Erythroblast (primary cell): Measurements from ENCODE around the gene PTPRT.

Experiments used
- DNase-seq, 2 experiments: peaks; one replicate each; lab custom pipeline; 2025; lab: John Stamatoyannopoulos, UW
- GATA1 ChIP-seq: IDR thresholded peaks from 2 replicates; pipeline ENCODE4 v1.6.1; 2011; ENCODE audit warnings: low read depth, mild to moderate bottlenecking, control low read depth, low read length, moderate library complexity
- POLR2A ChIP-seq: IDR thresholded peaks from 2 replicates; pipeline ENCODE4 v1.6.1; 2011; ENCODE audit warnings: mild to moderate bottlenecking, low read length

The PTPRT gene

DNA sequence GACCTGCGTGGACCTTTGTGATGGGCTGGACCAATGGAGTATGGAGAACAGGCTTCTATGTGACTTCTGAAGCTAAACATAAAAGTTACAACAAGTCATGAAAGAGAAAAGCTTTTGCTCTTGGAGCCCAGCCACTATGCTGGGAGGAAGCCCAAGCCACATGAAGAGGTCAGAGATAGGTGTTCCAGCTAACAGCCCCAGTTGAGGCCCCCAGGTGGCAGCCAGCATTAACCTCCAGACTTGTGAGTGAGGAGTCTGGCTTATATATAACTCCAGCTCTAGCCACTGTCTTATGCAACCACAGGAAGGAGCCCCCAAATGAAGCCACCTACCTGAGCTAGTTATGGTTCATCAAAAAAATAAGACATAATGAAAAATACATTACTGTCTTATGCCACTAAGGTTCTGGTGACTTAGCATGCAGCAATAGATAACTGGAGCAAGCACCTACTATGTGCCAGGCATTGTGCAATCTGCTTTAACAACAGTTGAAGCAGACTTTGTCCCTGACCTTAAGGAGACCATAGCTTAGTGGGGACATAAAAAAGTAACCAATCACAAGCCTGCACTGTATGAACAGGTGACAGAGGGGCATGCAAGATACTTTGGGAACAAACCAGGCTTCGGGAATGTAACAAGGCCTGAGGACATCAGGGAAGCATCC lies 599.6 kb downstream of the PTPRT start:
- DNase-seq = no peak
- TF ChIP-seq POLR2A = no peak
- no peak for TF ChIP-seq GATA1

DNA sequence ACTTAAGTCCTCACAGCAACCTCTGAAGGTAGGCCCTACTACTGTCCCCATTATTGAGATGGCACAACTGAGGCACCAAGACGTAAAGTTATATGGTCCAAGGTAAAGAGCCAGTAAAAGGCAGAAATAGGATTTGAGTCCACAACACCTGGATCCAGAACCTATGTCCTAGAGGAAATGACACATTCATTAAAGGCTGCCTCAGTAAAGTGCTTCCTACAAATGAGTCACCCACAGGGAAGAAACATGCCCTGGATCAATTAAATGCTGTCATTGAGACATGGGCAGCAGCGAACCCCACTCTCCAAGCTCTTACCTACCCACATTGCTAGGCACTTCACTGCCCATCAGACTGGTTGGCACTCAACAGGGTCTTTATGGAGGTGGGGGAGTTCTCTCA lies 600.9 kb downstream of the PTPRT start:
- no peak for DNase-seq
- no peak for TF ChIP-seq POLR2A
- TF ChIP-seq GATA1 = no peak

DNA sequence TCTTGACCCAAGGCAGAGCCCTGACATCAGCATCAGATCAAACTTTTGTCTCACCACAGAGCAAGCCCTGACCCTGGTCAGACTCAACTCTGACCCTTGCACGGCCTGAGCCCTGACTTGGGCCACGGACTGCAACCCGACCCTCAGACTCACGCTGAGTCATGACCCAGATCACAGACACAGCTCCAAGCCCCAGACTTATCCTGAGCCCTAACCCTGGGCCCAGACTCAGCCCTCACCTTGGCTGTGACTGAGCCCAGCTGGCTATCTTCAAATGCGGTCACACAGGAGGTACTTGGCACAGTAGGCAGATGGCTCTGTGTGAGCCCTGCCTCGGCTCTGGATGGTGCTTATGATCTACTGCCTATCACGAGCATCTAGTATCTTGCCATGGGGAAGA lies 602.3 kb downstream of the PTPRT start:
- TF ChIP-seq POLR2A (no peak), GATA1 (no peak)
- no peak for DNase-seq

DNA sequence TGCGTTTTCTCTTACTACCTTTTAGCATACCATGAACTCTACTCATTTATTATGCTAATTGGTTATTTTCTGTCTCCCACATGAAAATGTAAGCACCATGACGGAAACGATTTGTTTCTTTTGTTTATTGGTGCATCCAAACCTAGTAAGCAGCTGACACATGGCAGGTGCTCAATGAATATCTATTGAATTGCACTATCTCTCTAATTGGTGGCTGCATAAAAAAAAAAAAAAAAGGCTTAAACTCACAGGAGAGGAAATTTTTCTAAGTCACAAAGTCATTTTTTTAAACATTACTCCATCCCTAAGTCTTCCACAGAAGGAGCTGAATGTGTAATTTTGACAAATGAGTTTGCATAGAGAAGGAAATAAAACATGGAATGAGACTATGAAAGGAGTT lies 608.4 kb downstream of the PTPRT start:
- no peak for DNase-seq
- TF ChIP-seq POLR2A (no peak), GATA1 (no peak)

DNA sequence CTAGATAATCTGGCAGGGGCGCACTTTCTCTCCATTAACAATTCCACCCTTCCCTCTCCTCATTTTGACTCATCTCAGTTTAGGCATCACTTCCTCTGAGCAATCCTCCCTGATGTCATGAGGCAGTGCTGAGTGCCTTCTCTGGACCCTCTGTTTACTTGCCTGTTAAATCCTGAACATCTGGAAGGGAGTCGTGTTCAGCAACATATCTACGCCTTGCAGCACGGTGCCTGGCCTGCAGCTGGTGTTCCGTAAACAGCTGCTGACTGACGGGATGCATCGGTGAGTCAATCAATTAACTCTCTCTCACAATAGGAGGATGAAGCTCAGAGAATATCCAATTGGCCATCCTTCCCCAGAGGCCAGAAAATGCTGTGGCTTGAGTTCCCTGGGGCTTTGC lies 613.5 kb downstream of the PTPRT start:
- TF ChIP-seq POLR2A (no peak), GATA1 (no peak)
- no peak for DNase-seq

DNA sequence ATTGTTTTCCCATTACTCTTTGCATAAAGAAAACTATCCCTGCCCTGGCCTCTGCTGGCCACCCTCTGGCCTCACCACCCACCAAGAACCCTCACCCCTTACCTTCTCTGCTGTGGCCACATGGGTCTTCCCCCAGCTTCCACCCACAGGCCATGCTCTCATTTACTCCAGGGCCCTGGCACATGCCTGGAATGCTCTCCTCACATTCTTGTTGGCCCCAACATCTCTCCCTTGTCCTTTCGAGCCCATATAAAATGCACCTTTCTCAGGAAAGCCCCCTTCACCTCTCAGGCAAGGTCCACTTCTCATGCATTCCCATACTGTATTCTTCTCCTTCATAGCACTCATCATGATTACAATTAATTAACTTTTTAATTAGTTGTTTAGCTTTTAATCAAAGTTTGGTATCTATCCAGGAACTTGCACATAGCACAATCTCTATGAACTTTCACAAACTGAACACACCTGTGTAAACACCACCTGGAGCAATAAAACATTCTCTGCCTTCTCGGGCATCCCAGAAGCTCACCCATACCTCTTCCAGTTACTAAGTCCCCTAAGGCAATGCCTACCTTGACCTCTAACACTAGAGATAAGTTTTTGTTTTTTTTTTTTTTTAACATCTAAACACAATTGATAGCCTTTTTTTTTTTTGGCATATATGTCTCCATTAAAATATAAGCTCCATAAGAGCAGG lies 617.2 kb downstream of the PTPRT start:
- no peak for DNase-seq
- TF ChIP-seq POLR2A (no peak), GATA1 (no peak)

DNA sequence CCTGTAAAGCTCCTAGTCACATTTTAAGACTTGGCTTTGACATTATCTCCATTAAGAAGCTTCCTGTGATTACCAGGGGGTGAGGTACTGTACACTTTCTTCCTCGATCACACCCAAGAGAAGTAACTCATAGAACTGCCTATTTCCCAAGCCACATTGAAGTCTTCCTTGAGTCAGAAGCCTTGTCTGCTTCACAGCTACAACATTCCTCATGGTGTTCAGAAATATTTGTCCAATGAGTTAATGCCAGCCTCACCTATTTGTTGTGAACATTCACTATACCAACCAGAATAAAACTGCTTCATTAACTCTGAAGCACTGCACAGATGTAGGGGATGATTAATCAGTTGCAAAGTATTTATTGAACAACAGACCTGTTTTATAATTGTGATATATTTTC lies 622.3 kb downstream of the PTPRT start:
- TF ChIP-seq GATA1 (no peak), POLR2A (no peak)

DNA sequence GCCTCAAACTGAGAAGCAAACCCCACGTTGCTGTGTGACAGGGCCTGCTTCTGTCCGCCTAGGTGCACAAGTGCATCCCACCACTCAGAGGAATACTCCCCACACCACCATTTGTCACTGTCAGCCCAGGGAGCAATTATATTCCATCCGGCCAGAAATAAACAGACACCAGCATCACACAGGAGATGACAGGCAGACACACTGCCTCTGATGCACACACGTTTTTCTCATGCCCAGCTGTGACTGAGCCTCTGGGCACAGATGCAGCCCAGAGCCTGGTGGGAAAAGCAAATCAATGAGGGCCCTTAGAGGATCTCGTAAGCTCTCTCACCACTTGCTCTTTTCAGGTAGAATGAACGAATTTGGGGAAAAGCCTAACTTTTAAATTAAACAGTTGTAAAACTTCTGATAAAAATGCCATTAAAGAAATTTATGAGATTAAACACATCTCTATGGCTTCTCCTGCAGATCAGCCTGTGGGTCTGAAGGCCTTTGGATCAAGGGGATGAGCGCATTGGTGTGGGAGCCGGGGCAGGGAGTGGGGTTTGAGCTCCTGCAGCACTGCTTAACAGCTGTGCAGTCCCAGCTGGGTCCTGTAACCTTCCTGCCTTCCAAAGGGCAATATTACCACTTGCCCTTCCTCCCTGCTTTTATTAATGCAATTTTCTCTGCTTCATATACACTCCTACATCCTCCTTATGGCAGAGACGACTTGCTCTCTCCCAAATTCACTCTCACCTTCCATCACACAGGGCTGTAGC lies 624.3 kb downstream of the PTPRT start:
- no peak for TF ChIP-seq GATA1
- no peak for TF ChIP-seq POLR2A
- no peak for DNase-seq

More for the DNA sequence above, 622.3 kb downstream of the PTPRT start:
- DNase-seq = no peak

DNA sequence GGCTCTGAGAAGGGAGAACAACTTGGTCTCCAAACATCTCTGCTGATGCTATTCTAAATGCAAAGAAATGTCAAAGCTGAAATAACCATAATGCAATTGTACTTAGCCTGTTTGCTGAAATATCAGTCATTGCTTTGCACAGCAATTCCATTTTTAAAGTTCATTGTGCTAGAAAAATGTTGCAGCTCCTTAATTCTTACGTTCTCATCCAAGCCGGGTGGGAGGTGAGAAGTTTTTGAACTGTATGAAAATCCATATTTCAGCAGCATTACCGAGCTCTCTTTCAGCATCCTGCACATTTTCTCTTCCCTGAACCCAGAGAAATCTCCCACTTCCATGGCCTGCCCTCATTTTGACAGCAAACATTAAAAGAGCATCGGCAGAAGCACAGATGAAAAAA lies 630.0 kb downstream of the PTPRT start:
- no peak for DNase-seq
- no peak for TF ChIP-seq GATA1
- TF ChIP-seq POLR2A = no peak

DNA sequence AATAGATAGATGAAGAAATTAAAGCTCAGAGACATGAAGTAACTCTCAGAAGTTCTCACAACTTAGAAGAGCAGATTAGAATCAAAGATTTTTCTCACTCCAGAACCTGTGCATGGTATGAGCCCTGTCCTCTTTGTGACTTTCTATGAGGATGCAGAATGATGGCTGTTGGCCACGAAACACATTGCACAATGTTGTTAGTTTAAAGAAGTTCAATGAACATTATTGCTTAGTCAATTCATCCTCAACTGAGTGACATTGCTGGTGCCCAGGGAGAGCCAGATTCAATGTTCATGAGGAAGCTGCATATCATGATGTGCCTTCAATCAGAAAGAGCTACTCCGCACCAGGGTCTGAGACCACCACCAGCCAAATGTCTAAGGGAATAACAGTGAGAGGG lies 633.1 kb downstream of the PTPRT start:
- no peak for TF ChIP-seq POLR2A
- TF ChIP-seq GATA1 = no peak
- DNase-seq = no peak

DNA sequence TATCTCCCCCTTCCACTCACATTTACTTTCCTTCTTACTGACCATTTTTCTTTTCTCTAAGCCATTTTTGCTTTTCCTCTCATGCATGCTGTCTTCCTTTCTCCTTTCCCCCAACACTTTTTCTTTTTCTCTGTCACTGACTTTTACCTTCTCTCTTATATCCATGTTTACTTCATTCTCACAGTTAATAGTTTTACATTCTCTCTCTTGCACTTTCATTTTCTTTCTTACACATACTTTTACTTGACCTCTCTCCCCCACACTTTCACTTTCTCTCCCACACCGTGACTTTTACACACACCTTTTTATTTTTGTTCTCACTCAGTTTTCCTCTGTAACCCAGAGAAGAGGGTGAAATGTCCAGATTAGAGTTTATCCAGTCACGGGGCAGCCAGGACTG lies 636.3 kb downstream of the PTPRT start:
- TF ChIP-seq GATA1 = no peak
- no peak for TF ChIP-seq POLR2A
- DNase-seq = no peak

DNA sequence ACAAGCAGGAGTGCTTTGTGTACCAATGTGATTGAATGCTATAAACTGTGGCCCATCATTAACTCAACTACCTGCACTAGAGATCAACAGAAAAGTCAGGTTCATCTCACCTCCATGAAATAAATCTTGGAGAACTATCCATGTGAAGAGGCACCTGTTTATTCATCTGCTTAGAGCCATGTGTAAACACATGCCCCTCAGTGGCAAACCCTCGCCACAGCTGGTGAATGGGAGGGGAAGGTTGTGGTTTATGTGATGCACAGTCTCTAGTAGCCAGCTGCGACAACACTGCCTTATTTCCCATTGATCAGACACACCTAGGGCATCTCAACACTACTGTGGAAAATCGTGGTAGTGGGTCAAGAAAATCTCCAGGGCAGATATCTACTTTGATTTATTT lies 640.2 kb downstream of the PTPRT start:
- TF ChIP-seq POLR2A (no peak), GATA1 (no peak)
- no peak for DNase-seq

DNA sequence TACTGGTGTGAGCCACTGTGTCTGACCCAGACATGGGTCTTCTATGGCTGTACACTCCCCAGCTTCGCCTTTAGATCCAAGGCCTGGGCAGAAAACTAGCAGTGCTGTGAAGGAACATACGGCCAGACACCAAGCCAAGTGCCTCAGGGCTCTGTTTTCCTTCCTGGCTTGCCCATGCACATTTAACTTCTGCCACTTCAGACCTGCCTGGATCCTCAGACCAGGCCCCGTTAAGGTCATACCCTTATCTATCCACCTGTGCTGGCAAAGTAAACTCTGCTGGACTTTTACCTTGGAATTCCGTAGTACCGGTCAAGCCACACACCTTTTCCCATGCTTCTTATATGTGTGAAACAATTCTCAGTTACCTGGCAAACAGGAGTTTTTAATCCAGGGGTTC lies 644.8 kb downstream of the PTPRT start:
- TF ChIP-seq GATA1 (no peak), POLR2A (no peak)
- no peak for DNase-seq

DNA sequence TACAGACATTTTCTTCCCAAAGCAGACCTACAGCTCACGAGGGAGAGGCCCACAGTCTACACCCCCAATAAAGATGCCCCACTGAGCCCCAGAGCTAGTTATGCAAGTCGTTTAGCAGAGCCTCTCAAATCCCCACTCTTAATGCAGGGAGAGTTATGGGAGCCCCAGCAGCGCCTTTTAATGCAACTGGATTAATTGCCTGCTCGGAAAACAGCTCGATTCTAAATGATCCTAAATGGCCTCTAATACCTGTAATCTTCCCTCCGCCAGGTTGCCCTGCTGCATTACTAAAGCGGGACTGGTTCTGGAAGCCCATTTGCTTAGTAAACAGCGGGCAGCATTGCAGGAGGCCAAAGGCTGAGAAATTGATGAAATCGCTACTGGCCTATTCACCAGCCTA lies 656.9 kb downstream of the PTPRT start:
- no peak for TF ChIP-seq POLR2A
- TF ChIP-seq GATA1 = no peak
- no peak for DNase-seq

DNA sequence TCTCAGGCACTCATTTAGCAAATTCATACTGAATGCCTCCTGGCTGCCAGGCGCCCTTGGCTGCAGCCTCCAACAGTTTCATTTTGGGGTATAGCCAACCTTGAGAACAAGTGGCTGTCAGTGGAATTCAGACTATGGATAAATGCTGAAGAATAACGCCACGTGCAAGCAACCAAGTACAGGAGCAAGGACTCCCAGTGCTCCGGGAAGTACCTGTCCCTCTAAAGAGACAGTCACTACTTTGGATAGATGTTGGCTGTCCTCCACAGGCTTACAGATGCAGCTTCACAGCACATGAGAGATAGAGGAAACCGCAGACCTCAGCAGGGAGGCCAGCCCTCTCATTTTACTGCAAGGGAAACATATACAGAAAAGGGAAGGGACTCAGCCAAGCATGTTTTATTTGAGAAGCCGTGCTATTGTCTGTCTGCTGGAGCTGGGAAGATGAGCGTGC lies 658.2 kb downstream of the PTPRT start:
- TF ChIP-seq GATA1 = no peak
- TF ChIP-seq POLR2A = no peak

More for the DNA sequence above, 658.2 kb downstream of the PTPRT start:
- DNase-seq = no peak
